ENCODE measurements around the gene DAP. TPM values are rescaled to one million over a fixed set of nuclear protein-coding genes. Genes with fewer than 3 reads are reported as not detected.

DAP gene
- total and polyA plus RNA-seq, 7 donors, result 25.7 to 131 (median 38.5) TPM

GRCh38 chr5:10660135-10660534 lies 100.9 kb downstream of the DAP start:
- H3K4me3 ChIP-seq, result no peak overlapping the region
- no peak for TF ChIP-seq EP300 (IDR thresholded peaks at IDR 0.05)
- TF ChIP-seq POLR2A (IDR thresholded peaks at IDR 0.05), result no peak
- TF ChIP-seq CTCF (IDR thresholded peaks at IDR 0.05), result no peak
- no peak for TF ChIP-seq POLR2AphosphoS5 (IDR thresholded peaks at IDR 0.05)
- H3K9me3 ChIP-seq, result no peaks in the 10 kb centered on the region
- no peak overlapping the region for H3K27ac ChIP-seq
- H3K4me1 ChIP-seq, result peaks cover 0 to 14% (median 10%) of the 10 kb centered on the region in 4 donors
- 92 to 93% methylated on average over 3 of the region's 3 CpGs for WGBS, 2 donors
- peak; percentile 50 for DNase-seq
- no peaks in the 10 kb centered on the region for H3K36me3 ChIP-seq
- no peaks in the 10 kb centered on the region for H3K27me3 ChIP-seq
- intact Hi-C loops (cut with DNase I), result no loop called here

- Histone ChIP-seq H3K27me3 (no peaks in the 10 kb centered on the region), H3K9me3 (no peaks in the 10 kb centered on the region), H3K4me1 (peaks cover 0 to 2% (median under 1%) of the 10 kb centered on the region in 4 donors), H3K4me3 (no peak overlapping the region), H3K36me3 (no peaks in the 10 kb centered on the region), H3K27ac (no peak overlapping the region)
- WGBS, 2 donors, result 83 to 93% methylated on average over 4 of the region's 4 CpGs
- DNase-seq, result no peak
- TF ChIP-seq POLR2AphosphoS5 (IDR thresholded peaks at IDR 0.05) (no peak), EP300 (IDR thresholded peaks at IDR 0.05) (no peak), CTCF (IDR thresholded peaks at IDR 0.05) (no peak), POLR2A (IDR thresholded peaks at IDR 0.05) (no peak)
- intact Hi-C loops (cut with DNase I), result no loop called here
Observed at GRCh38 chr5:10658265-10658664, 102.8 kb downstream of the DAP start.

- 85 to 88% methylated on average over 18 of the region's 18 CpGs for WGBS, 2 donors
- no peaks in the 10 kb centered on the region for H3K4me1 ChIP-seq
- no peaks in the 10 kb centered on the region for H3K9me3 ChIP-seq
- no peaks in the 10 kb centered on the region for H3K36me3 ChIP-seq
- no peak overlapping the region for H3K4me3 ChIP-seq
- intact Hi-C loops (cut with DNase I), result no loop called here
- peaks cover 0 to 9% (median 0%) of the 10 kb centered on the region in 3 donors for H3K27me3 ChIP-seq
- peak; percentile 56 for DNase-seq
- no peak overlapping the region for H3K27ac ChIP-seq
- TF ChIP-seq CTCF (IDR thresholded peaks at IDR 0.05) (no peak), POLR2AphosphoS5 (IDR thresholded peaks at IDR 0.05) (no peak), EP300 (IDR thresholded peaks at IDR 0.05) (no peak), POLR2A (IDR thresholded peaks at IDR 0.05) (no peak)
Observed at GRCh38 chr5:10655972-10656830, 104.8 kb downstream of the DAP start.

GRCh38 chr5:10655161-10655971 lies 105.7 kb downstream of the DAP start:
- no peaks in the 10 kb centered on the region for H3K9me3 ChIP-seq
- H3K36me3 ChIP-seq, result no peaks in the 10 kb centered on the region
- H3K4me1 ChIP-seq, result no peaks in the 10 kb centered on the region
- intact Hi-C loops (cut with DNase I), result no loop called here
- no peak overlapping the region for H3K27ac ChIP-seq
- no peak overlapping the region for H3K4me3 ChIP-seq
- 86 to 87% methylated on average over 29 of the region's 29 CpGs for WGBS, 2 donors
- DNase-seq, result peak; percentile 46
- peaks cover 0 to 17% (median 0%) of the 10 kb centered on the region in 3 donors for H3K27me3 ChIP-seq
- TF ChIP-seq POLR2A (IDR thresholded peaks at IDR 0.05) (no peak), CTCF (IDR thresholded peaks at IDR 0.05) (no peak), POLR2AphosphoS5 (IDR thresholded peaks at IDR 0.05) (no peak), EP300 (IDR thresholded peaks at IDR 0.05) (no peak)
